ENCODE data around the gene CAMTA1. TPM values are rescaled to one million over a fixed set of nuclear protein-coding genes. Genes with fewer than 3 reads are reported as not detected.
"Not testable (repeated sequence)": the region's sequence is repeated elsewhere in the genome, so short reads cannot be mapped to it uniquely, and the experiment has no call there.

The CAMTA1 gene
- total and polyA plus RNA-seq, 4 donors = 18.0 to 93.5 (median 35.8) TPM

GRCh38 chr1:6918925-6919511, 133.8 kb downstream of the CAMTA1 start:
- H3K9ac ChIP-seq (ENCODE audit: low read depth in 1 of 2, low read length in 2 of 2) = no peak overlapping the region

GRCh38 chr1:6921506-6921905, 136.3 kb downstream of the CAMTA1 start:
- not testable (repeated sequence) for H3K27me3 ChIP-seq (ENCODE audit: control insufficient read depth in 4 of 4, insufficient read depth in 4 of 4, low read length in 3 of 4); H3K9ac ChIP-seq (ENCODE audit: low read depth in 1 of 2, low read length in 2 of 2); H3K36me3 ChIP-seq (ENCODE audit: control insufficient read depth in 4 of 4, insufficient read depth in 3 of 4, low read depth in 1 of 4, low read length in 3 of 4); H3K4me3 ChIP-seq (ENCODE audit: low read depth in 1 of 3, low read length in 3 of 3); DNase-seq (ENCODE audit: low spot score); H3K27ac ChIP-seq (ENCODE audit: low read depth in 1 of 2, low read length in 2 of 2); H3K4me1 ChIP-seq (ENCODE audit: control insufficient read depth in 4 of 4, insufficient read depth in 4 of 4, low read length in 3 of 4); H3K9me3 ChIP-seq (ENCODE audit: control insufficient read depth in 4 of 4, low read length in 3 of 4)
- WGBS = 96% methylated on average over 5 of the region's 5 CpGs

More at GRCh38 chr1:6918925-6919511, 133.8 kb downstream of the CAMTA1 start:
- Histone ChIP-seq H3K27ac (ENCODE audit: low read depth in 1 of 2, low read length in 2 of 2) (no peak overlapping the region), H3K27me3 (ENCODE audit: control insufficient read depth in 4 of 4, insufficient read depth in 4 of 4, low read length in 3 of 4) (no peaks in the 10 kb centered on the region), H3K4me3 (ENCODE audit: low read depth in 1 of 3, low read length in 3 of 3) (no peak overlapping the region), H3K9me3 (ENCODE audit: control insufficient read depth in 4 of 4, low read length in 3 of 4) (no peaks in the 10 kb centered on the region), H3K4me1 (ENCODE audit: control insufficient read depth in 4 of 4, insufficient read depth in 4 of 4, low read length in 3 of 4) (peaks cover 0 to 3% (median 0%) of the 10 kb centered on the region in 4 donors), H3K36me3 (ENCODE audit: control insufficient read depth in 4 of 4, insufficient read depth in 3 of 4, low read depth in 1 of 4, low read length in 3 of 4) (no peaks in the 10 kb centered on the region)
- DNase-seq (ENCODE audit: low spot score) = no peak
- 91% methylated on average over 7 of the region's 7 CpGs for WGBS
- TF ChIP-seq JUND (IDR thresholded peaks at IDR 0.05) (no peak), FOXA2 (IDR thresholded peaks at IDR 0.05) (no peak), HNF4G (IDR thresholded peaks at IDR 0.05) (no peak), EGR1 (IDR thresholded peaks at IDR 0.05; ENCODE audit: low read depth in 2 of 2) (no peak), MAX (IDR thresholded peaks at IDR 0.05) (no peak), REST (IDR thresholded peaks at IDR 0.05) (no peak), ZBTB33 (IDR thresholded peaks at IDR 0.05) (no peak), RXRA (IDR thresholded peaks at IDR 0.05) (no peak), FOXA1 (IDR thresholded peaks at IDR 0.05) (no peak), ATF3 (IDR thresholded peaks at IDR 0.05) (no peak), NR2F2 (IDR thresholded peaks at IDR 0.05) (no peak), GABPA (IDR thresholded peaks at IDR 0.05 in 1 of 2, conservative IDR thresholded peaks at IDR 0.05 in 1 of 2) (no peak), RAD21 (IDR thresholded peaks at IDR 0.05) (no peak), CTCF (IDR thresholded peaks at IDR 0.05; ENCODE audit: low read depth, low read length, missing input control) (no peak), YY1 (IDR thresholded peaks at IDR 0.05) (no peak), TAF1 (conservative IDR thresholded peaks at IDR 0.05) (no peak), SP1 (IDR thresholded peaks at IDR 0.05) (no peak), HNF4A (conservative IDR thresholded peaks at IDR 0.05) (no peak)

Data from liver (tissue), 9 donors.